Activated CD4-positive, alpha-beta memory T cell treated with anti-CD3 and anti-CD28 coated beads for 36 hours (primary cell): Measurements from ENCODE around the gene SERAC1. TPM values are rescaled to one million over a fixed set of nuclear protein-coding genes. Genes with fewer than 3 reads are reported as not detected.
"Not testable (repeated sequence)": the region's sequence is repeated elsewhere in the genome, so short reads cannot be mapped to it uniquely, and the experiment has no call there.

Source experiments
- CTCF ChIA-PET: fragments of 350-600 bp; sonication (Branson Sonifier 250); formaldehyde crosslinking; loops from one replicate; lab custom pipeline; 2021; ENCODE audit warnings: antibody characterized with exemption, inconsistent platforms; lab: Charles Lee
- POLR2A ChIA-PET: fragments of 350-600 bp; sonication (Branson Sonifier 250); formaldehyde crosslinking; loops from one replicate; lab custom pipeline; 2021; ENCODE audit warnings: antibody characterized with exemption; lab: Charles Lee
- DNase-seq: peaks from one replicate; pipeline ENCODE4 v3.0.0-alpha.2; 2020
- H3K27ac Mint-ChIP-seq: one replicate; pipeline ENCODE4 v1.8.0; 2021; ENCODE audit warnings: mixed read lengths
- H3K27me3 Mint-ChIP-seq: one replicate; pipeline ENCODE4 v1.8.0; 2021; ENCODE audit warnings: mixed read lengths
- H3K36me3 Mint-ChIP-seq: one replicate; pipeline ENCODE4 v1.8.0; 2021; ENCODE audit warnings: mixed read lengths
- H3K4me1 Mint-ChIP-seq: one replicate; pipeline ENCODE4 v1.8.0; 2021; ENCODE audit warnings: low read depth, mixed read lengths
- H3K4me3 Mint-ChIP-seq: one replicate; pipeline ENCODE4 v1.8.0; 2021; ENCODE audit warnings: mild to moderate bottlenecking, mixed read lengths
- H3K9me3 Mint-ChIP-seq: one replicate; pipeline ENCODE4 v1.8.0; 2021; ENCODE audit warnings: mixed read lengths
- intact Hi-C: fragments of 100-400 bp; cut with micrococcal nuclease; formaldehyde crosslinking; loops from one replicate; pipeline ENCODE4 v1.15.1; 2023
- total RNA-seq, 2 experiments: library from RNA; stranded (reverse); gene quantifications; one replicate each; pipeline ENCODE4 v1.2.3, GENCODE V29; 2021

The SERAC1 gene
- total RNA-seq, result 1 to 10 TPM; 7.8 to 8.9 TPM

DNA sequence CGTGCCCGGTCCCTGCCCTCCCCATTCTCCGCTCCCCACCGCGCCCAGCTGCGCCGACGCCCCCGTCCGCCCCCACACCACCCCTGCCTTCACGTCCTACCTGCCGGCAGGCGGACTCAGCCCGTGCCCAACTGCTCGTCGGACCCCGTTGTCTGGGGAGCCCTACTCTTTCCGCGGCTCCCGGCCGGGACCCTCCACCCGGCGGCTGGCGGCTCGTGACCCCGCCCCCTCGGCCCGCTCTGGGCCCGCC is at the start of gene SERAC1:
Gene SERAC1 (minus strand): TSS at position 223 of the 250 bp plus-strand sequence. CDS start 9,899 bp downstream, outside the sequence.
- Mint-ChIP-seq H3K4me3 (peak within 1 kb of the TSS; percentile 91), H3K27me3 (no peaks in the 10 kb centered on the region), H3K9me3 (no peaks in the 10 kb centered on the region), H3K4me1 (peaks cover 33% of the 10 kb centered on the region), H3K27ac (peak within 1 kb of the TSS; percentile 95), H3K36me3 (peaks cover 13% of the 10 kb centered on the region)
- DNase-seq, result no peak
- intact Hi-C loops, result loop anchor here (1.0 to 5.0 kb wide), 3 partner anchors 39 to 485 kb away; partner anchors contain the start of gene SNX9
- ChIA-PET POLR2A (interaction anchor here (0.9 kb wide), 1 partner anchor 46 kb away, joined by 3 read pairs; no protein-coding TSS in a partner anchor), CTCF (no interaction called here)

DNA sequence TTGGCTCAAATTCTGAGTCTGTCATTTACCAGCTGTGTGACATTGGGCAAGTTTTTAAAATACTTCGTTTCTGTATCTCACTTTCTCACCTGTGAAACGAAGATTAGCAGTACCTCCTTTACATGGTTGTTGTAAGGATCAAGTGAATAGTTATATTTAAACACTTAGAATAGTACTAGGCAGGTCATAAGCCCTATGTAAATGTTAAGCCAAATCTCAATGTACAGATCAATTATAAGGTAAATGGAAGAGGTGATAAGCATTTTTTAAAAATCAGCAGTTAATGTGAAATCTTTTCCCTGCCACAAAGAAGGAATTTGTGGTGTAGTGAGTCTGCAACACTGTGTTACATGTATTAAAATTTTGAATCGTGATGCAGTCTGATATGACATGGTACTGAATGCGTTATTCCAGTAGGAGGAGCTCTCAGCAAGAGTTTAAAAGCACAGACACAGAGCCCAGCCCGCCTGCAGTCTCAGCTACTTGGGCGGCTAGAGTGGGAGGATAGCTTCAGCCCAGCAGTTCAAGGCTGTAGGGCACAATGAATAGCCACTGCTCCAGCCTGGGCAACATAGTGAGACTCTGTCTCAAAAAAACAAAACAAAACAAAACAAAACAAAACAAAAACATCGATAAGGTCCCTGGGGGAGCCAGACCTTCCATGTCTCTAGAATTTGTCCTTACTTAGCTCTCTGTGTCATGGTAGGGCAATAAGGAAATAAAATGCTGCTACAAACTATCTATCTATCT is 46.0 kb upstream of the SERAC1 start:
- H3K4me3 Mint-ChIP-seq, result no peak overlapping the region
- DNase-seq, result peak; percentile 70
- no peaks in the 10 kb centered on the region for H3K36me3 Mint-ChIP-seq
- peaks cover 13% of the 10 kb centered on the region for H3K4me1 Mint-ChIP-seq
- no peaks in the 10 kb centered on the region for H3K9me3 Mint-ChIP-seq
- H3K27me3 Mint-ChIP-seq, result no peaks in the 10 kb centered on the region
- POLR2A ChIA-PET, result interaction anchor here (1.0 kb wide), 1 partner anchor 47 kb away, joined by 3 read pairs; no protein-coding TSS in a partner anchor
- CTCF ChIA-PET, result interaction anchor here (0.5 to 5.2 kb wide), 59 partner anchors 9 to 794 kb away, joined by 3 to 29 read pairs (median 3); no protein-coding TSS in a partner anchor
- intact Hi-C loops, result loop anchor here (1.0 kb wide), 1 partner anchor 391 kb away; no protein-coding TSS in a partner anchor
- H3K27ac Mint-ChIP-seq, result no peak overlapping the region

DNA sequence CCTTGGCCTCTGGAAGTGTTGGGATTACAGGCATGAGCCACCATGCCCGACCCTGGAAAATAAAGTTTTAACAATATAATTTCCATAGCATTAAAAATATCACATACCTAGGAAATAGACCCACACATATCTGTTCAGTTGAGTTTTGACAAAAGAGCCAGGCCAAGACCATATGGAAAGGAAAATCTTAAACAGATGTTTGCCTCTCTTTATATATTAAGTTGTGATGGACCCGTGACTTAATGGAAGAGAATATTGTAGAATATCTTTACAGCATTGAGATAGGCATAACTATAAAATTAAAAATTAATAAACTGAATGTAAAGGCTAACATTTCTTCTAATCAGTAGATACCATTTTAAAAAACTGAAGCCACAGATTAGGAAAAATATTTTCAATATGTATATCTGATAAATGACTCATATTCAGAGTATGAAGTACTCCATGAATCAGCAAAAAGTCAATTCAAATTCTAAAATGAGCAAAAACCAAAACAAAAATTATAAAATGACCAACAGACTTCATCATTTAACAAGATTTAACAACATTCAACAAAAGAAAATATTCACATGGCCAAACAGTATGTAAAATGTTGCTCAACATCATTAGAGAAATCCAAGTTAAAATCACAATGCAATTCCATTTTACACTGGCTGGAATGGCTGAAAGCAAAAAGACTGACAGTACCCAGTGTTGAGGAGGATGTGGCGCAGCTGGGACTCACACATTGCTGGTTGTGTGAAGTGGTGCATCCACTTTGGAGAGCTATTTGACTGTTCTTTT is 43.4 kb upstream of the SERAC1 start:
- CTCF ChIA-PET, result interaction anchor here (0.7 to 7.2 kb wide), 4 partner anchors 9 to 318 kb away, joined by 3 to 28 read pairs (median 4); no protein-coding TSS in a partner anchor
- Mint-ChIP-seq H3K27ac (peak overlapping the region; percentile 75), H3K4me3 (no peak overlapping the region), H3K36me3 (no peaks in the 10 kb centered on the region), H3K4me1 (peaks cover 36% of the 10 kb centered on the region), H3K27me3 (no peaks in the 10 kb centered on the region), H3K9me3 (no peaks in the 10 kb centered on the region)
- intact Hi-C loops, result no loop called here
- peak; percentile 62 for DNase-seq
- POLR2A ChIA-PET, result no interaction called here

DNA sequence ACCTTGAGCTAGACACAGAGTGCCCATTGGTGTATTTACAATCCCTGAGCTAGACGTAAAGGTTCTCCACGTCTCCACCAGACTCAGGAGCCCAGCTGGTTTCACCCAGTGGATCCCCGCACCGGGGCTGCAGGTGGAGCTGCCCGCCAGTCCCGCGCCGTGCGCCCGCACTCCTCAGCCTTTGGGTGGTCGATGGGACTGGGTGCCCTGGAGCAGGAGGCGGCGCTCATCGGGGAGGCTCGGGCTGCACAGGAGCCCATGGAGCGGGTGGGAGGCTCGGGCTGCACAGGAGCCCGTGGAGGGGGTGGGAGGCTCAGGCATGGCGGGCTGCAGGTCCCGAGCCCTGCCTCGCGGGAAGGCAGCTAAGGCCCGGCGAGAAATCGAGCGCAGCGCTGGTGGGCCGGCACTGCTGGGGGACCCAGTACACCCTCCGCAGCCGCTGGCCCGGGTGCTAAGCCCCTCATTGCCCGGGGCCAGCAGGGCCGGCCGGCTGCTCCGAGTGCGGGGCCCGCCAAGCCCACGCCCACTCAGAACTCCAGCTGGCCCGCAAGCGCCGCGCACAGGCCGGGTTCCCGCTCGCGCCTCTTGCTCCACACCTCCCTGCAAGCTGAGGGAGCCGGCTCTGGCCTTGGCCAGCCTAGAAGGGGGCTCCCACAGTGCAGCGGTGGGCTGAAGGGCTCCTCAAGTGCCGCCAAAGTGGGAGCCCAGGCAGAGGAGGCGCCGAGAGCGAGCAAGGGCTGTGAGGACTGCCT is 41.7 kb upstream of the SERAC1 start:
- H3K27ac Mint-ChIP-seq, H3K27me3 Mint-ChIP-seq, DNase-seq, H3K36me3 Mint-ChIP-seq, H3K9me3 Mint-ChIP-seq, H3K4me3 Mint-ChIP-seq: not testable (repeated sequence)
- intact Hi-C loops, result loop anchor here (5.0 to 10.0 kb wide), 2 partner anchors 65 to 447 kb away; no protein-coding TSS in a partner anchor
- CTCF ChIA-PET, result interaction anchor here (0.6 to 7.2 kb wide), 3 partner anchors 10 to 396 kb away, joined by 3 to 28 read pairs (median 3); no protein-coding TSS in a partner anchor
- H3K4me1 Mint-ChIP-seq, result peaks cover 36% of the 10 kb centered on the region
- POLR2A ChIA-PET, result interaction anchor here (0.6 kb wide), 1 partner anchor 61 kb away, joined by 4 read pairs; no protein-coding TSS in a partner anchor

DNA sequence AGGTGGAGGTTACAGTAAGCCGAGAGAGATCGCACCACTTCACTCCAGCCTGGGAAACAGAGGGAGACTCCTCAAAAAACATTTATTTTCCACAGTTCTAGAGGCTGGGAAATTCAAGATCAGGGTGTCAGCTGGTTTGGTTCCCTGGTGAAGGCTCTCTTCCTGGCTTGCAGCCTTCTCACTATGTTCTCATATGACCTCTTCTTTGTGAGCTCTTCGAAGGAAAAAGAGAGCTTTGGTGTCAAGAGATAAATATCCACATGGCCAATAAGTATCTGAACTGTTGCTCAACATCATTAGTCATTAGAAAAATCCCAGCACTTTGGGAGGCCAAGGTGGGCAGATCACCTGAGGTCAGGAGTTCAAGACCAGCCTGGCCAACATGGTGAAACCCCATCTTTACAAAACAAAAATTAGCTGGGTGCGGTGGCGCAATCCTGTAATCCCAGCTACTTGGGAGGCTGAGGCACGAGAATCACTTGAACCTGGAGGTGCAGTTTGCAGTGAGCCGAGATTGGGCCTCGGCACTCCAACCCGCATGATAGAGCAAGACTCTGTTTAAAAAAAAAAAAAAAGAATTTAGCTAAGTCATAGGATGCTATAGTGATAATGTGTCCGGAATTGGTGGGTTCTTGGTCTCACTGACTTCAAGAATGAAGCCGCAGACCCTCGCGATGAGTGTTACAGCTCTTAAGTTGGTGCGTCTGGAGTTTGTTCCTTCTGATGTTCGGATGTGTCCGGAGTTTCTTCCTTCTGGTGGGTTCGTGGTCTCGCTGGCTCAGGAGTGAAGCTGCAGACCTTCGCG is 40.4 kb upstream of the SERAC1 start:
- H3K36me3 Mint-ChIP-seq, DNase-seq, H3K27me3 Mint-ChIP-seq, H3K4me3 Mint-ChIP-seq, H3K9me3 Mint-ChIP-seq: not testable (repeated sequence)
- ChIA-PET POLR2A (interaction anchor here (0.7 to 1.0 kb wide), 3 partner anchors 30 to 445 kb away, joined by 3 read pairs; no protein-coding TSS in a partner anchor), CTCF (interaction anchor here (1.3 to 7.2 kb wide), 2 partner anchors 12 to 441 kb away, joined by 3 to 28 read pairs; no protein-coding TSS in a partner anchor)
- Mint-ChIP-seq H3K27ac (peak overlapping the region; percentile 87), H3K4me1 (peaks cover 30% of the 10 kb centered on the region)
- intact Hi-C loops, result loop anchor here (5.0 to 10.0 kb wide), 2 partner anchors 64 to 446 kb away; no protein-coding TSS in a partner anchor

DNA sequence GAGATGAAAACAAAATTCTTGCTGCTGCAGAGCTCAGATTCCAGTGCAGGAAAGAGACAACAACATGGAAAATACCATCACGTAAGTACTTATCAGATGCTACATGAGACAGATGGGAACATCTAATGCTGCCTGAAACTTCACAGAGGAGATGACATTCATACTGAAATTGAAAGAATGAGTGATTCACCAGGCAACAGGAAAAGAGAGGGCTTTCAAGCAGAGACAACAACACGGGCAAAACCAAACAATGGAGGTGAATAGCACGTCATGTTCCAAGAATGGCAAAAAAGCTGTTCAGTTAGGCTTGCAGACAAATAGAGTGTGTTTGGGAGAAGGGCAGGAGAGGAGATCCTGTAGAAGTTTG is 39.3 kb upstream of the SERAC1 start:
- Mint-ChIP-seq H3K4me3 (peak overlapping the region; percentile 30), H3K27ac (peak overlapping the region; percentile 87)

DNA sequence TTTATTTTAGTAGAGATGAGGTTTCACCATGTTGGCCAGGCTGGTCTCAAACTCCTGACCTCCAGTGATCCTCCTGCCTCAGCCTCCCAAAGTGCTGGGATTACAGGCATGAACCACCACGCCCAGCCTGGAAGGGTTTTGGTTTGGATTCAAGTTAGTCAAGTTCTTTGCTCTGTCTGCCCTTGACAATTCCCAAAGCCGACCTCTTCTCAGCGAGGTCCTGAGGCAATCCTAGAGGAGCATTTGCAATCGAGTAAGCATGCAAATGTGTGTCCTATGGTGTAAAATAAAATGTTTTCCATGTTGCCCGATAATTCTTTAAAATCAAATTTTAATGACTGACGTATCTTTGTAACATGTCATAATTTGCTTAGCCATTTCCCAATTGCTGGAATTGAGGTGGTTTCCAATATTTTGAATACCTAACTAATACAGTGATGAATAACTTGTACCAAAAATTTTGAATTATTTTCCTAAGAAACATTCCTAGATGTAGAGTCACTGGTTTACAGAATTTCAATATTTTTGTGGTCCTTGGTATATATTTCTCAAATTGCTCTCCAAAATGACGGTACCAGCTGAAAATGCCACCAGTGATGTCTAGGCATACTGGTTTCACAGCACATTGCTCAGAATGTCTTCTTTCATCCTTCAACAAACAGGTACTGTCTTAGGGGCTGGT is 38.8 kb upstream of the SERAC1 start:
- H3K27me3 Mint-ChIP-seq, result no peaks in the 10 kb centered on the region
- POLR2A ChIA-PET, result interaction anchor here (0.7 to 1.3 kb wide), 4 partner anchors 9 to 443 kb away, joined by 3 to 4 read pairs (median 4); partner anchors contain the start of gene SYTL3
- intact Hi-C loops, result loop anchor here (1.0 to 10.0 kb wide), 7 partner anchors 20 to 446 kb away; partner anchors contain the start of genes GTF2H5 and SERAC1
- peaks cover 30% of the 10 kb centered on the region for H3K4me1 Mint-ChIP-seq
- no peaks in the 10 kb centered on the region for H3K9me3 Mint-ChIP-seq
- CTCF ChIA-PET, result interaction anchor here (1.3 to 7.2 kb wide), 3 partner anchors 13 to 442 kb away, joined by 3 to 28 read pairs (median 17); no protein-coding TSS in a partner anchor
- no peak for DNase-seq
- H3K36me3 Mint-ChIP-seq, result no peaks in the 10 kb centered on the region
- H3K4me3 Mint-ChIP-seq, result peak overlapping the region; percentile 30
- peak overlapping the region; percentile 87 for H3K27ac Mint-ChIP-seq

More for the DNA sequence above, 39.3 kb upstream of the SERAC1 start:
- DNase-seq, result peak; percentile 59
- Mint-ChIP-seq H3K9me3 (no peaks in the 10 kb centered on the region), H3K36me3 (no peaks in the 10 kb centered on the region), H3K27me3 (no peaks in the 10 kb centered on the region), H3K4me1 (peaks cover 30% of the 10 kb centered on the region)
- ChIA-PET CTCF (interaction anchor here (1.3 to 7.2 kb wide), 3 partner anchors 13 to 442 kb away, joined by 3 to 28 read pairs (median 17); no protein-coding TSS in a partner anchor), POLR2A (interaction anchor here (0.7 to 1.3 kb wide), 5 partner anchors 8 to 442 kb away, joined by 3 to 4 read pairs (median 3); partner anchors contain the start of gene SYTL3)
- intact Hi-C loops, result loop anchor here (1.0 to 10.0 kb wide), 7 partner anchors 21 to 445 kb away; partner anchors contain the start of genes GTF2H5 and SERAC1

DNA sequence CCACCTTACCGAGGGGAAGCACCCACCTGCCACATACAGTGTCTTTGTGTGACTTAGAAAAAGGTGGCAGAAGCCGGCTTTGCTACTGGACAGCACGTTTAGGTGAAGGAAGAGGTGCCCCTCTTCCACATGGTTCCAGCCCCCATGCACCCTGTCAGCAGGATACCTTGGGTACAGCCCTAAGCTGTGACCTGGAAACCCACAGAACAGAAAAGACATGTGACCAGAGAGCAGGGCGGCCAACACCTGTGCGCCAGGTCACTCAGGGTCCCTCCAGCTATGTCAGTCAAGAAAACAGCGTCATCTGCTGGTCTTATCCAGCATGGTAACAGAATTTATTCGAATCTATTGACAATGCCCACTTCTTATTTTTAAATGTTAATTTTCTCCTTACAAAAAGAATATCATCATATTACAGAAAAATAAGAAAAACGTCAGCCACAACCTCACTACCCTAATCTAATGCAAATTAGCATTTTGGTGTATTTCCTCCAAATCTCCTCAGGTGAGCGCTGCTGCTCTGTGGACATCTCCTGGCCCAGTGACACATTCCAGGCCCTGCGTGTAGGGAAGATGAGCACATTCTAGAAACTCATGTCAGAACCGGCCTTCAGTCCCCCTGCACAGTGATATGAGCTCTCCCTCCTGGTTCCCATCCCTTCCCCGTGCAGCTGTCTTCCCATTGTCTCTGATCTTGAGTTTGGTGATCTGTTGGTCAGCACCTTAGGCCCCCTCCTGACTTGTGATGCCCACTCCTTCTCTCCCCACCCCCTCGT is 37.3 kb upstream of the SERAC1 start:
- Mint-ChIP-seq H3K9me3 (no peaks in the 10 kb centered on the region), H3K36me3 (no peaks in the 10 kb centered on the region), H3K27me3 (no peaks in the 10 kb centered on the region), H3K27ac (no peak overlapping the region), H3K4me3 (no peak overlapping the region), H3K4me1 (peaks cover 28% of the 10 kb centered on the region)
- intact Hi-C loops, result loop anchor here (5.0 to 10.0 kb wide), 2 partner anchors 61 to 443 kb away; no protein-coding TSS in a partner anchor
- DNase-seq, result no peak
- ChIA-PET POLR2A (interaction anchor here (0.6 kb wide), 1 partner anchor 460 kb away, joined by 4 read pairs; no protein-coding TSS in a partner anchor), CTCF (interaction anchor here (1.2 to 7.2 kb wide), 4 partner anchors 9 to 400 kb away, joined by 3 to 28 read pairs (median 10); no protein-coding TSS in a partner anchor)

DNA sequence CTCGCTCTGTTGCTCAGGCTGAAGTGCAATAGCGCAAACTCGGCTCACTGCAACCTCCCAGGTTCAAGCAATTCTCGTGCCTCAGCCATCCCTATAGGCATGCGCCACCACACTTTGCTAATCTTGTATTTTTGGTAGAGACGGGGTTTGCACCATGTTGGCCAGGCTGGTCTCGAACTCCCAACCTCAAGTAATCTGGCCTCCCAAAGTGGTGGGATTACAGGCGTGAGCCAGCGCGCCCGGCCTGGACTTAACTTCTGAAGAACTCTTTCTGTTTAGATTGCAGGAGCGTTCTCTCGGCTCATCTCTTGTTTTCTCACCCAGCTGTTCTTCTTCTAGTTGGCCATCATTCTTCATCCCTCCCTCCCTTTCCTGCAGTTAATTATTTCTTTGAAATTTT is 30.4 kb upstream of the SERAC1 start:
- no peak overlapping the region for H3K27ac Mint-ChIP-seq
- CTCF ChIA-PET, result interaction anchor here (2.2 kb wide), 1 partner anchor 16 kb away, joined by 7 read pairs; no protein-coding TSS in a partner anchor
- no peak overlapping the region for H3K4me3 Mint-ChIP-seq
- POLR2A ChIA-PET, result no interaction called here
- no peak for DNase-seq
- H3K9me3 Mint-ChIP-seq, result no peaks in the 10 kb centered on the region
- peaks cover 10% of the 10 kb centered on the region for H3K36me3 Mint-ChIP-seq
- intact Hi-C loops, result no loop called here
- no peaks in the 10 kb centered on the region for H3K27me3 Mint-ChIP-seq
- H3K4me1 Mint-ChIP-seq, result peaks cover 5% of the 10 kb centered on the region
